GM18907 (cell line): ENCODE measurements around the gene AP3B2.
"Not testable (repeated sequence)": the region's sequence is repeated elsewhere in the genome, so short reads cannot be mapped to it uniquely, and the experiment has no call there.

ENCODE experiments used
- ATAC-seq: cut with Tn5 transposase; IDR thresholded peaks from one replicate; pipeline ENCODE4 v1.9.1; 2021; ENCODE audit warnings: mild to moderate bottlenecking, moderate library complexity; ENCODE audit not compliant: unreplicated experiment

The AP3B2 gene

GRCh38 chr15:82709421-82710207, at the start of gene AP3B2:
Gene AP3B2 (minus strand): TSS chr15:82709875. CDS start chr15:82709706, 169 bp downstream.
- peak; percentile 94 for ATAC-seq

- no peak for ATAC-seq
Measured at GRCh38 chr15:82751308-82751707, 41.6 kb upstream of the AP3B2 start.

- peak; percentile 37 for ATAC-seq
Measured at GRCh38 chr15:82750831-82751180, 41.1 kb upstream of the AP3B2 start.

GRCh38 chr15:82749951-82750830, 40.5 kb upstream of the AP3B2 start:
- peak; percentile 93 for ATAC-seq

GRCh38 chr15:82748315-82748714, 38.6 kb upstream of the AP3B2 start:
- no peak for ATAC-seq

GRCh38 chr15:82743810-82744209, 34.1 kb upstream of the AP3B2 start:
- ATAC-seq: no peak

GRCh38 chr15:82742134-82742533, 32.5 kb upstream of the AP3B2 start:
- no peak for ATAC-seq

- ATAC-seq: no peak
Measured at GRCh38 chr15:82739086-82739485, 29.4 kb upstream of the AP3B2 start.

GRCh38 chr15:82737975-82738374, 28.3 kb upstream of the AP3B2 start:
- no peak for ATAC-seq

GRCh38 chr15:82731527-82731926, 21.9 kb upstream of the AP3B2 start:
- no peak for ATAC-seq

- no peak for ATAC-seq
Measured at GRCh38 chr15:82730022-82730530, 20.4 kb upstream of the AP3B2 start.

GRCh38 chr15:82726816-82727215, 17.1 kb upstream of the AP3B2 start:
- no peak for ATAC-seq

GRCh38 chr15:82715003-82715402, 5.3 kb upstream of the AP3B2 start:
- no peak for ATAC-seq

GRCh38 chr15:82714016-82714415, 4.3 kb upstream of the AP3B2 start:
- ATAC-seq: no peak

GRCh38 chr15:82712036-82712435, 2.4 kb upstream of the AP3B2 start:
- ATAC-seq: no peak

- no peak for ATAC-seq
Measured at GRCh38 chr15:82710926-82711490, 1.3 kb upstream of the AP3B2 start.

- no peak for ATAC-seq
Measured at GRCh38 chr15:82710208-82710555, 507 bp upstream of the AP3B2 start.

- ATAC-seq: no peak
Measured at GRCh38 chr15:82709081-82709420, 624 bp downstream of the AP3B2 start.

GRCh38 chr15:82705856-82706255, 3.8 kb downstream of the AP3B2 start:
- ATAC-seq: not testable (repeated sequence)

GRCh38 chr15:82699726-82700125, 9.9 kb downstream of the AP3B2 start:
- no peak for ATAC-seq

GRCh38 chr15:82698711-82699345, 10.8 kb downstream of the AP3B2 start:
- ATAC-seq: no peak
